Stimulated activated CD4-positive, alpha-beta T cell treated with anti-CD3 and anti-CD28 coated beads, Interleukin-15, amount 100 ng/mL, for 1 hour (primary cell): Measurements from ENCODE around the gene CCR6.

Experiments
- DNase-seq, 2 donors: peaks; one replicate each; pipeline ENCODE4 v3.0.0-alpha.2; 2020; ENCODE audit warnings: low read depth in 1 of 2, low spot score in 1 of 2

Gene CCR6

DNA sequence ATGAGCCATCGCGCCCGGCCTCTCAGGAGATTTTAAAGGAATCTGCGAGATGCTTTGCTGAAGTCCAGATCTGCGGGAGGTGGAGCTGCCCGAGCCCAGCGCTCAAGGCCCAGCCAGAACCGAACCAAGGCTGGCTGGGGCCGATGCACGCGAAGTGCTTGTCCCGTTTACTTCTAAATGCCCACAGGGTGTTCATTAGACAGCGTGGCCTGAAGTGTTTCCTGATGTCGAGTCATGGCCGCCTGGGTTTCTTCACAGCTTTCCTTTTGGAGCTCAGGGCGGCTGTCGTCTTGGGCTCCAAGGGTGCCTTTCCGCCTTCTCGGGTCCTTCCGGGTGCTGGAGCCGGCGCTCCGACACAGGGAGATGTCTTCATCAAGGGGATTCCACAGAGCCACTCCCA is 25.1 kb upstream of the CCR6 start:
- DNase-seq: no peak

DNA sequence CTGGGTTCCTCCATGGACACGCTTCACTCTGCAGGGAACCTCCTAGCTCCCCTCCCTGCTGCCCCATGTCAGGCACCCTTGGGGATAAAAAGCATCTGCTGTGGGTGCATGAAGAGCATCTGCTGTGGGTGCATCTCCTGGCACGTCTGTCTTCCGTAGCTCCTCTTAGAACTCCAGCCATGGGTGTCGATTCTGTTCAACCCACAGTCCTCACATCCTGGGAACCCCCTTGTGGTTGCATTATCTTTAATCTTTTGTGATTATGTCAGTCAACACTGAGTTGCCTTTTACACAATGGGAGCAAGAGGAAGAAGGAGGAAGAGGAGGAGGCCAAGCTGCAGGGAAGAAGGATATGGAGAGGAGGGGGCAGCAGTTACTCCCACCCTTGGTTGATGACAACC is 24.1 kb upstream of the CCR6 start:
- DNase-seq: no peak

- DNase-seq: no peak
Observed at GRCh38 chr6:167099707-167100106, 23.2 kb upstream of the CCR6 start.

DNA sequence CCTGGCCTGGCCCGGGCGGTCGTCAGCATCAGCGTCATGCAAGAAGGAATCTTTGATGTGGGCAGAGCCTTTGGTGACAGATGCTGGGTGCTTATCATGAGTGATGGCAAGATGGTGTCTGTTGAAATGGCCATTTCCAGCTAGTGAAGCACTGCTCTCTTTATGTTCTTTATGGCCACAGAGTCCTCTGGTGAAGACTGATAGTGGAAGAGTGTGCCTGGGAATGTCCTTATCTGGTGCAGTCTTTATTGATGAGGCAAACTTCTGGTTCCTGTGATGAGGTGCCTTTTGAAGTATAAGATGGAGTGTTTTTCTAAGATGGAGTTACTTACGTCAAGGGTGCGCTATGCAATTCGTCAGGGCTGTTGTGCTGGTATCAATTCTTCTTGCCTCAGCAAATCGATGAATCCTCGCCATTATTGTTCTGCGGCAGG is 22.6 kb upstream of the CCR6 start:
- no peak for DNase-seq

- no peak for DNase-seq
Observed at GRCh38 chr6:167102318-167102717, 20.6 kb upstream of the CCR6 start.

DNA sequence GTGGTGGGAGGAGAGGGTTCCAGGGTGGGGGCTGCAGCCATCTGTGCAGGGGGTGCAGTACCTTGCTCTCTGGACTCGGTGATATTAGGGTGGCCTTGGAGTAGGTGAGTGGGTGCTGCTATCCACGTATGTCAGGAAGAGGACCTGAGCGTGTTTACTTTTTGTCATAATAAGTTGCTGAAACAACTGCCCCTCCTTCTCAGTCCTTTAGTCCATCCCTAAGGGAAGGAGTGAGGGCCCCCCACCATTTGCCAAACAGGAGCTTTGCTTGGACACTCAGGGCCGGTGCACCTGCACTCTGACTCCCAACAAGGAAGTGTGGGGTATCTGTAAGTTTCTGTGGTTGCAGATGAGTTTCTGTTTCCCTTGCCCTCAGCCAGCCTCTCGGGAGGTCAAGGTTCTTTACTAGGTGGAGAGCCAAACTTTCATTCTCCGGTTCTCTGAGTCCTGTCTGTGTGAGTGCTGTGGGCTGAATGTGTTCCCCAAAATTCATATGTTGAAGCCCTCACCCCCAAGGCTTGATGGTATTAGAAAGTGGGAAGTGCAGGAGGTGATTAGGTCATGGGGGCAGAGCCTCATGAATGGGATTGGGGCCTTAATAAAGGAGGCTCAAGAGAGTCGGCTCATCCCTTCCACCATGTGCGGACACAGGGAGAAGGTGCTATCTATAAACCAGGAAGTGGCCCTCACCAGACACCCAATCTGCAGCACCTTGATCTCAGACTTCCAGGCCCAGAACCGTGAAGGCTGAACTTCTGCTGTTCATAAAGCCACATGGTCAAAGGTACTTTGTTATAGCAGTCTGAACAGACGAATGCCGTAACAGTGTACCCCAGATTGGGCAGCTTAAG is 19.6 kb upstream of the CCR6 start:
- no peak for DNase-seq

DNA sequence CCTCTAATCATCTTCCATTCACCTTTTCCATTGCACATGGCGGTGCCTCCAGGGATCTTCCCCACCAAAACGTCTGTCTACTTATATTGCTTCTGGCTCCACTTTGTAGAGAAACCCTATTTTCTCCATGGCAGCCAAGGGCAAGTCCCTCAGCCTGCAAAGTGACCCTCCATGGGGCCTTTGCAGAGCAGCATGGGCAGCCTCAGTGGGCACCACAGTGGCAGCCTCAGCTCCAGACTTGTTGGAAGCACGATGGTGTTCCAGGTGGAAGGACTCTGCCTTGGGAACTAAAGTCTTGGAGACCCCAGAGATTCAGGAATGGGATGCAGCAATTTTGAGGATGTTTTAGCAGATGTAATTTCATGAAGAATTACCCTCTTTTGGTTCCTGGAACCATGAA is 18.5 kb upstream of the CCR6 start:
- no peak for DNase-seq

- DNase-seq: no peak
Observed at GRCh38 chr6:167105060-167105459, 17.8 kb upstream of the CCR6 start.

- DNase-seq: no peak
Observed at GRCh38 chr6:167106406-167106805, 16.5 kb upstream of the CCR6 start.

DNA sequence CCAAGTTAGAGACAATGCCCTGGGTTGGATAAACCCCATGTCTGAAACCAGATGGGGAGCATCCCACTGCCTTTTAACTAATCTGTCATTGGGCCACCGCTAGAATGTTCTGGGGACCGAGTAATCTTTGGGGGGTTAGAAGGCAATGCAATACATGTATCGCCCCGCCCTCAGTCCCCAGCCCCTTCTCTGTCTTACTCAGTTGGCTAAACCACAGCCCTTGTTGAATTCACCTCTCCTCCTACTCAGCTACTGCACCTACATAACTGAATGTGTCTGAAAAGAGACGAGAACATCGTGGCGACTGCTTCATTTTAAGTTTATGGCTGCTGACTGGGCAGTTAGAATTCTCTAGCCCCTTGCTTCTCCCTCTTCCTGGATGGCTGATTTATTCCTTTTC is 15.1 kb upstream of the CCR6 start:
- DNase-seq: no peak

DNA sequence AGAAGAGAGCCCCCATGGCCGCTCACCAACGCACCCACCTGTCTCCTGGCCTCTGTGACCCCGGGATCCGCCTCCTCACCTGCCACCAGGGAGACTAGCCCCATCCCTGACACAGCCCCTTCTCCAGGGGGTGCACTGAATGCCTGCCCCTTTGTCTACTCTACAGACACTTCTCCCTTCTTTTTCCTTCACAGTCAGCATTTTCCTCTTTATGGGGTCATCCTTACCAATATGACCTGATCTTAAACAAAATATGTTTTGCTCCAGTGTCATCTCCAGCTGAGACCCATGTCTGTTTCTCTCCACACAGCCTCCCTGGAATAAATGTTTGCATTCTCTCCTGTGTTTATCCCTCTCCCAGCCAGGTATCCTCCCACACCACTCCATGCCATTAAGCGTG is 14.6 kb upstream of the CCR6 start:
- DNase-seq: no peak

GRCh38 chr6:167109651-167110050 is 13.2 kb upstream of the CCR6 start:
- DNase-seq: no peak

- DNase-seq: no peak
Observed at GRCh38 chr6:167111597-167111996, 11.3 kb upstream of the CCR6 start.

DNA sequence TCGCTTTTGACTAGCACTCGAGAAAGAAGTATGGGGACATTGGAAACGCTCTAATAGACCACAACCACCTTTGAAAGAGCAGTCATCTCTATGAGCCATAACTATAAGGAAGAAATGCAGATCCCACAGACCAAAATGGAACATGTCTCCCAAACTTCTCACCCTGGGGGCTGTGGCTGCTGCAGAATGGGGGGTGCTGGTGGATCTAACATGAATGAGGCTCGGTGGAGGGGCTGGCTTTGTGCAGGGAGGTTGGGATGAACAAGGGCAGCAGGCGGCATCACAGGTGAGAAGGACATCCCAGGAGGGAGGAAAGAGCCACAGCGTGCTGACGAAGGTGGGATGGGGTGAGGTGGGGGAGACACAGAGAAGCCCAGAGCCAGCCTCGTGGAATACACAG is 10.5 kb upstream of the CCR6 start:
- DNase-seq: no peak

GRCh38 chr6:167113047-167113754 is 9.7 kb upstream of the CCR6 start:
- DNase-seq: no peak

DNA sequence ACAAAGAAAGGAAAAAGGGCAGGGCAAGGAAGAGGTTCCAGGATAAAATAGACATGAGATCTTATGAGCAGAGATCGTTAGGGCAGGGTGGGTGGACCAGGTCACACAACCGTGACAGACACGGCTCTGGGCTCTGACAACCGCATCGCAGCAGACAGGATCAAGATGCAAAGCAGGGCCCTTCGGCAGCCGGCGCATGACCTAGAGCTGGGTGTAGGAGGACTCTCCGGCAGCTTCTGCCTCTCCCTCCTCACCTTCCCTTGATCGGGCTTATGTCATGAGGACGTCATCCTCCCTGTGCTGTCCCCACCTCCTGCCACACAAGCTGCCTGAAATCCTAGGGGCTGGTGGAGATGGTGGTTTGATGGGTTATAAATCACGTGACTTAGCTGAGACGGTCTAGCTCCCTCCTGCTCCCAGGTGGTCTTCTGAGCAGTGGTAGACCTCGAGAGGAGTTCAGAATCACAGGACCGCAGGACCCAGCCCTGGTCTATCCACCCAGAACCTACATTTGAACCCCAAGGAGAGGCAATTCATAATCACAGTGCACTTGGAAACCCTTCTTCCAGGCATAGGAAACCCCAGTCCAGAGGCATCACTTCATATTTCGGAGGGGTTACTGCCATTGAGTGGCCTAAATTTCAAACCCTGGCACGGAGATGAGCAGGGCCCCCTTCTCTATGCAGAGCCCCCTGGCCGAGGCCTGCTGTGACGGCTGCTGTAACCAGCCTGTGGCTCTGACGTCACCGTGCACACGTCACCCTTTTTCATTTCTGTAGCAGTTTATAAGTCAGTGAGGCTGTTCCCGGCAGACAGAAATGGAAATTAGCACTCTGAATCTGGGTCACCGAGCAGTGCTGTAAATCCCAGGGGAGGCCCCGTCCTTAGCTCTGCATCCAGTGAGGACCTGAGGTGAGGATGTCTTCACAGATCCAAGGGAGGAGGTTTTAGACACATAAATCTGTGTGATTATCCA is 8.7 kb upstream of the CCR6 start:
- peak in 1 of 2 donors; percentile 22 for DNase-seq

DNA sequence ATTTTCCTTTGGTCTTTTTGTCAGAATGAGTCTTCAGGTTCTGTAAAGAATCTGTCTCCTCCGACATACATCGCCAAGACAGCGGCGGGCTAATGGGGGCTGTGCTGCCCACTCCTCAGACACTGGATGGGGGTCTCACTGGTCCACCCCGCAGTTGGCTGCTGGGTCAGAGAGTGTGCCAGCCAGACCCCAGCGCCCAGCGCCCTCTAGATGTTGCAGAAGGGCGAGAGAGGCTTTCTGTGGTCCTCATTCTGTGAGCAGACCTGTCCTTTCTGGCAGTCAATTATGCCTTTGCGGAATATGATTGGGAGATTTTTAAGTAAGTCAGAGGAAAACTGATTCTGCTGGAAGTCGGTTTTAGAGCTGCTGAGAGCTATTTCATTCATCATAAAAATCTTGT is 7.8 kb upstream of the CCR6 start:
- DNase-seq: no peak

GRCh38 chr6:167116109-167116837 is 6.6 kb upstream of the CCR6 start:
- no peak for DNase-seq

DNA sequence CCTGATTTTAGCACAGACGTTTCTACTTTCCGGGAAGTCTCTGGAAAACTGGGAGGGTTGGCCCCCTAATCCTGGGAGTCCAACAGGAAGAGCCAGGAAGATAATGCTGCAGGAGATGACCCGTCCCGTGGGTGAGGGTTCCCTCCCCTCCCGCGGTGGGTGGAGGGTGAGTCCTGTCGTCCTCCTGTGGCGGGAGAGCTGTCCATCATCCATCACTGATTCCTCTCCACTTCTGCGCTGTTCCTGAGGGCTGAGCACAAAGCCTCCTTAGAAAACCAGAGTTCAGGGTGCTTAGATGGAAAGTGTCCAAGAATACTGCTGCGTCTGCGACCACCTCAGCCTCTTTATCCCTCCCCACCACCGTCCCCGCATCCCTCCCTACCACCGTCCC is 6.1 kb upstream of the CCR6 start:
- no peak for DNase-seq

GRCh38 chr6:167118006-167118405 is 4.9 kb upstream of the CCR6 start:
- no peak for DNase-seq

GRCh38 chr6:167118839-167119238 is 4.1 kb upstream of the CCR6 start:
- no peak for DNase-seq
